ENCODE data around the gene RTTN.

The RTTN gene

GRCh38 chr18:70219688-70220087, 14.2 kb upstream of the RTTN start:
- TF ChIP-seq Cebpa-rat (IDR thresholded peaks at IDR 0.05): no peak
- H3K4me2 ChIP-seq: no peak overlapping the region
- H3K4me3 ChIP-seq: no peak overlapping the region
- no peak overlapping the region for H3K9ac ChIP-seq
- H3K27ac ChIP-seq: no peak overlapping the region
- no peaks in the 10 kb centered on the region for H3K36me3 ChIP-seq
- H3K9me3 ChIP-seq (replicated peaks in 1 of 11): no peaks in the 10 kb centered on the region
- H3K27me3 ChIP-seq: no peaks in the 10 kb centered on the region
- no peaks in the 10 kb centered on the region for H4K20me1 ChIP-seq
- H3K4me1 ChIP-seq: no peaks in the 10 kb centered on the region

- Histone ChIP-seq H3K4me3 (no peak overlapping the region), H3K4me2 (no peak overlapping the region), H3K9me3 (replicated peaks in 1 of 11) (no peaks in the 10 kb centered on the region), H3K27ac (no peak overlapping the region), H3K27me3 (no peaks in the 10 kb centered on the region), H3K36me3 (no peaks in the 10 kb centered on the region), H3K9ac (no peak overlapping the region), H3K4me1 (no peaks in the 10 kb centered on the region), H4K20me1 (no peaks in the 10 kb centered on the region)
- no peak for TF ChIP-seq Cebpa-rat (IDR thresholded peaks at IDR 0.05)
These were observed 11.3 kb upstream of the RTTN start for GRCh38 chr18:70216788-70217187.

GRCh38 chr18:70207181-70207580, 1.7 kb upstream of the RTTN start:
- Histone ChIP-seq H3K4me3 (no peak overlapping the region), H3K4me1 (peaks cover 15 to 27% (median 21%) of the 10 kb centered on the region in 10 experiments), H3K9ac (no peak overlapping the region), H3K27ac (no peak overlapping the region), H4K20me1 (no peaks in the 10 kb centered on the region), H3K36me3 (peaks cover 0 to 19% (median 14%) of the 10 kb centered on the region in 11 experiments; a peak in 13 of 22 replicates), H3K27me3 (no peaks in the 10 kb centered on the region), H3K4me2 (peak overlapping the region in 2 of 11 experiments; percentile 61 to 85; a peak in 1 of 22 replicates), H3K9me3 (replicated peaks in 1 of 11) (no peaks in the 10 kb centered on the region)
- TF ChIP-seq Cebpa-rat (IDR thresholded peaks at IDR 0.05): no peak

GRCh38 chr18:70200286-70200685, 5.2 kb downstream of the RTTN start:
- H3K4me3 ChIP-seq: no peak overlapping the region
- H3K27ac ChIP-seq: no peak overlapping the region
- H3K4me2 ChIP-seq: no peak overlapping the region
- H3K4me1 ChIP-seq: peaks cover 9 to 20% (median 14%) of the 10 kb centered on the region in 10 experiments
- no peak for TF ChIP-seq Cebpa-rat (IDR thresholded peaks at IDR 0.05)
- H3K36me3 ChIP-seq: peaks cover 38 to 88% (median 75%) of the 10 kb centered on the region in 11 experiments
- H3K9me3 ChIP-seq (replicated peaks in 1 of 11): no peaks in the 10 kb centered on the region
- H3K27me3 ChIP-seq: no peaks in the 10 kb centered on the region
- no peak overlapping the region for H3K9ac ChIP-seq
- H4K20me1 ChIP-seq: peaks cover 0 to 3% (median 0%) of the 10 kb centered on the region in 11 experiments; a peak in 1 of 22 replicates

- Histone ChIP-seq H3K36me3 (peaks cover 58 to 100% (median 91%) of the 10 kb centered on the region in 11 experiments), H3K27me3 (no peaks in the 10 kb centered on the region), H3K4me3 (no peak overlapping the region), H3K4me1 (no peaks in the 10 kb centered on the region), H4K20me1 (peaks cover 0 to 3% (median 0%) of the 10 kb centered on the region in 11 experiments; a peak in 1 of 22 replicates), H3K9ac (no peak overlapping the region; a peak in 1 of 22 replicates), H3K27ac (no peak overlapping the region), H3K9me3 (replicated peaks in 1 of 11) (no peaks in the 10 kb centered on the region), H3K4me2 (no peak overlapping the region)
- TF ChIP-seq Cebpa-rat (IDR thresholded peaks at IDR 0.05): no peak
These were observed 7.6 kb downstream of the RTTN start for GRCh38 chr18:70197844-70198243.

- TF ChIP-seq Cebpa-rat (IDR thresholded peaks at IDR 0.05): no peak
- Histone ChIP-seq H3K27ac (no peak overlapping the region), H4K20me1 (peaks cover 0 to 3% (median 0%) of the 10 kb centered on the region in 11 experiments; a peak in 1 of 22 replicates), H3K4me3 (no peak overlapping the region), H3K36me3 (peaks cover 66 to 100% (median 92%) of the 10 kb centered on the region in 11 experiments), H3K9me3 (replicated peaks in 1 of 11) (no peaks in the 10 kb centered on the region), H3K4me2 (no peak overlapping the region), H3K4me1 (no peaks in the 10 kb centered on the region), H3K9ac (no peak overlapping the region), H3K27me3 (no peaks in the 10 kb centered on the region)
These were observed 8.5 kb downstream of the RTTN start for GRCh38 chr18:70197026-70197425.

- Histone ChIP-seq H3K4me1 (no peaks in the 10 kb centered on the region), H3K27ac (no peak overlapping the region), H4K20me1 (peaks cover 0 to 3% (median 0%) of the 10 kb centered on the region in 11 experiments; a peak in 1 of 22 replicates), H3K9ac (no peak overlapping the region), H3K4me3 (no peak overlapping the region), H3K27me3 (no peaks in the 10 kb centered on the region), H3K36me3 (peaks cover 74 to 100% (median 96%) of the 10 kb centered on the region in 11 experiments), H3K9me3 (replicated peaks in 1 of 11) (no peaks in the 10 kb centered on the region), H3K4me2 (no peak overlapping the region)
- no peak for TF ChIP-seq Cebpa-rat (IDR thresholded peaks at IDR 0.05)
These were observed 9.5 kb downstream of the RTTN start for GRCh38 chr18:70195852-70196434.

- H3K36me3 ChIP-seq: peaks cover 73 to 100% (median 96%) of the 10 kb centered on the region in 11 experiments
- no peak overlapping the region for H3K9ac ChIP-seq
- no peaks in the 10 kb centered on the region for H3K27me3 ChIP-seq
- peaks cover 0 to 3% (median 0%) of the 10 kb centered on the region in 11 experiments; a peak in 1 of 22 replicates for H4K20me1 ChIP-seq
- no peak overlapping the region for H3K4me2 ChIP-seq
- H3K4me1 ChIP-seq: no peaks in the 10 kb centered on the region
- no peak overlapping the region for H3K4me3 ChIP-seq
- H3K9me3 ChIP-seq (replicated peaks in 1 of 11): no peaks in the 10 kb centered on the region
- no peak overlapping the region for H3K27ac ChIP-seq
- TF ChIP-seq Cebpa-rat (IDR thresholded peaks at IDR 0.05): no peak
These were observed 10.4 kb downstream of the RTTN start for GRCh38 chr18:70195014-70195614.

GRCh38 chr18:70194227-70194890, 11.1 kb downstream of the RTTN start:
- H3K27me3 ChIP-seq: no peaks in the 10 kb centered on the region
- H3K9me3 ChIP-seq (replicated peaks in 1 of 11): no peaks in the 10 kb centered on the region
- no peaks in the 10 kb centered on the region for H3K4me1 ChIP-seq
- no peak overlapping the region for H3K4me3 ChIP-seq
- H3K27ac ChIP-seq: no peak overlapping the region
- peaks cover 74 to 100% (median 96%) of the 10 kb centered on the region in 11 experiments for H3K36me3 ChIP-seq
- no peak overlapping the region for H3K4me2 ChIP-seq
- no peak overlapping the region for H3K9ac ChIP-seq
- no peak for TF ChIP-seq Cebpa-rat (IDR thresholded peaks at IDR 0.05)
- H4K20me1 ChIP-seq: peaks cover 0 to 3% (median 0%) of the 10 kb centered on the region in 11 experiments; a peak in 1 of 22 replicates
